Measurements from ENCODE around the gene KRTAP19-7. TPM values are rescaled to one million over a fixed set of nuclear protein-coding genes. Genes with fewer than 3 reads are reported as not detected.

Gene KRTAP19-7, protein sequence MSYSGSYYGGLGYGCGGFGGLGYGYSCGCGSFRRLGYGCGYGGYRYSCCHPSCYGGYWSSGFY
- total RNA-seq = not detected

DNA sequence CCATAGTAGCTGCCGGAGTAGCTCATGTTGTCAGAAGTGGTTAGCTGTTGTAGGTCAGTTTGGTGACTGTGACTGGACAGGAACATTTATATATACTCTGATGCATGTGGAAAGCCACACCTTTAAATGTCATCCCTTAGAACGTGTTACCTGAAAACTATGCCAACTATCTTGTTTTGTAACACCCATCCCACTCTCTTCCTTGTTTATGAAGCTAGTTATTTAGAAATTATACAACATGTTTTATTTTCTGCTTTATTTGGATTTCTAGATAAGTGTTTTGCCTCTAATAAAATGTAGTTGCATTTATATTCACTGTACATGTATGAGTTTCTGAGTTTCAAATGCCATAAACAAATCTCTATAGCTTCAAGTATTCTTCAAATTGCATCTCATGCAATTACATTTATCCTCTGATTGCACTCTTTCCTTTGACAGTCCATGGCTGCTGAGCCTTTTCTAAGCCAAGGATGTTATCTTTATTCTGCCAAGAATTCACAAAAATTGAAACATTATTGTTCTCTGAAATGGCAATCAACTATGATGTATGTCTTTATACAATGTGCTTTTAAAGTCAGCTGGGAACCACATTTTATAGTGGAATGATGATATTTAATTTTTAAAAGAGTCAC is at the start of gene KRTAP19-7:
Gene KRTAP19-7 (minus strand): TSS at position 51 of the 632 bp plus-strand sequence. CDS start 25 bp downstream, at position 26.
- H3K27me3 Mint-ChIP-seq = no peaks in the 10 kb centered on the region

GRCh38 chr21:30605968-30606367 is 44.9 kb upstream of the KRTAP19-7 start:
- no peaks in the 10 kb centered on the region for H3K36me3 Mint-ChIP-seq
- CTCF ChIA-PET = no interaction called here
- H3K4me1 Mint-ChIP-seq = no peaks in the 10 kb centered on the region
- H3K27ac Mint-ChIP-seq = no peak overlapping the region
- ATAC-seq (no peak), DNase-seq (no peak)
- H3K9me3 Mint-ChIP-seq (ENCODE audit: low read depth) = peaks cover 2% of the 10 kb centered on the region
- no peaks in the 10 kb centered on the region for H3K27me3 Mint-ChIP-seq
- H3K4me3 Mint-ChIP-seq = no peak overlapping the region

More for the DNA sequence above, at the start of gene KRTAP19-7:
- Mint-ChIP-seq H3K27ac (no peak within 1 kb of the TSS), H3K36me3 (no peaks in the 10 kb centered on the region), H3K4me3 (no peak within 1 kb of the TSS), H3K4me1 (no peaks in the 10 kb centered on the region), H3K9me3 (ENCODE audit: low read depth) (peaks cover 2% of the 10 kb centered on the region)
- ATAC-seq (no peak), DNase-seq (no peak)
- CTCF ChIA-PET = no interaction called here

DNA sequence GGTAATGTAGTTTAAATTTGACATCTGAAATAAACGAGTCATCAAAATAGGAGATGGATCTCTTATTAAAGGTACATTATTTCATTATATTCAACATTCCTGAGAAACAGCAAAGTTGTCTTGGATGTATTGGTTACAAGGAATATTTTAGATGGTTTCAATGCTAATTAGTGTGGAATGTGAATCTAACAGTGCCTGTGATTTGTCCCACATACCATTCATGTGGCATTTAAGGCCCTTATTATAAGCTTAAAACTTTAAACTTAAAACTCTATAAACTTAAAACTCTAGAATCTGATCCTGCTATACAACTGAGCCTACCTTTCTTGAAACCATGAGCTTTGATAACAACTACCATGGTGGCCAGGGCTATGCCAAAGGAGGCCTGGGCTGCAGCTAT is 39.7 kb upstream of the KRTAP19-7 start, which contains the start of gene KRTAP22-1:
Gene KRTAP22-1 (plus strand): TSS at position 301 of the 400 bp plus-strand sequence.
- Mint-ChIP-seq H3K4me3 (no peak within 1 kb of the TSS), H3K9me3 (ENCODE audit: low read depth) (no peaks in the 10 kb centered on the region), H3K36me3 (no peaks in the 10 kb centered on the region), H3K27ac (no peak within 1 kb of the TSS), H3K27me3 (no peaks in the 10 kb centered on the region), H3K4me1 (no peaks in the 10 kb centered on the region)
- CTCF ChIA-PET = no interaction called here
- DNase-seq = no peak
- no peak for ATAC-seq

GRCh38 chr21:30598802-30599201 is 37.7 kb upstream of the KRTAP19-7 start, which contains the start of gene KRTAP6-2:
KRTAP6-2 (minus strand) TSS chr21:30598902; CDS start chr21:30598874, 28 bp downstream.
- Mint-ChIP-seq H3K27me3 (no peaks in the 10 kb centered on the region), H3K27ac (no peak within 1 kb of the TSS), H3K4me3 (no peak within 1 kb of the TSS), H3K9me3 (ENCODE audit: low read depth) (peaks cover 2% of the 10 kb centered on the region), H3K4me1 (no peaks in the 10 kb centered on the region), H3K36me3 (no peaks in the 10 kb centered on the region)
- ATAC-seq (no peak), DNase-seq (no peak)
- CTCF ChIA-PET = no interaction called here

DNA sequence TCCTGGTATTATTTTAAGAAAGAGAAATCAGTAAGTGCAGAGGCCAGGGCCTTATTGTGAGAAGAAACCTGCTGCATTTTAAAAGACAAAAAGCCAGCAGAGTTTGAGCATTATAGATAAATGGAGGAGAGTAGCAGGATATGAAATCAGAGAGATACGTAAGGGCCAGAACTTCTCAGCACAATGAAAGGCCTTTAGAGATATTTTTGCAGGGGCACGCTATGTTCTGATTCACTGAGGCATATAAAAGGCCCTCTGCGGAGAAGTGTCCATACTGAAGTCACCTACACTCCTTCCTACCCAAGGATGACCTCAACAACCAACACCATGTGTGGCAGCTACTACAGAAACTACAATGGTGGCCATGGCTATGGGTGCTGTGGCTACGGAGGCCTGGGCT is 31.0 kb upstream of the KRTAP19-7 start, which contains the start of gene KRTAP6-3:
Gene KRTAP6-3 (plus strand): TSS at position 301 of the 400 bp plus-strand sequence. CDS start 6 bp downstream, at position 307.
- H3K9me3 Mint-ChIP-seq (ENCODE audit: low read depth) = peaks cover 2% of the 10 kb centered on the region
- H3K36me3 Mint-ChIP-seq = no peaks in the 10 kb centered on the region
- H3K4me1 Mint-ChIP-seq = no peaks in the 10 kb centered on the region
- H3K27ac Mint-ChIP-seq = no peak within 1 kb of the TSS
- no peak within 1 kb of the TSS for H3K4me3 Mint-ChIP-seq
- DNase-seq (no peak), ATAC-seq (no peak)
- no peaks in the 10 kb centered on the region for H3K27me3 Mint-ChIP-seq
- CTCF ChIA-PET = no interaction called here

GRCh38 chr21:30590297-30590696 is 29.2 kb upstream of the KRTAP19-7 start, which contains the start of gene KRTAP22-2:
KRTAP22-2 (minus strand) TSS chr21:30590397.
- Mint-ChIP-seq H3K27ac (no peak within 1 kb of the TSS), H3K4me1 (no peaks in the 10 kb centered on the region), H3K4me3 (no peak within 1 kb of the TSS), H3K36me3 (no peaks in the 10 kb centered on the region), H3K27me3 (no peaks in the 10 kb centered on the region), H3K9me3 (ENCODE audit: low read depth) (peaks cover 2% of the 10 kb centered on the region)
- no peak for DNase-seq
- CTCF ChIA-PET = no interaction called here
- no peak for ATAC-seq

GRCh38 chr21:30582870-30583269 is 21.8 kb upstream of the KRTAP19-7 start:
- CTCF ChIA-PET = no interaction called here

DNA sequence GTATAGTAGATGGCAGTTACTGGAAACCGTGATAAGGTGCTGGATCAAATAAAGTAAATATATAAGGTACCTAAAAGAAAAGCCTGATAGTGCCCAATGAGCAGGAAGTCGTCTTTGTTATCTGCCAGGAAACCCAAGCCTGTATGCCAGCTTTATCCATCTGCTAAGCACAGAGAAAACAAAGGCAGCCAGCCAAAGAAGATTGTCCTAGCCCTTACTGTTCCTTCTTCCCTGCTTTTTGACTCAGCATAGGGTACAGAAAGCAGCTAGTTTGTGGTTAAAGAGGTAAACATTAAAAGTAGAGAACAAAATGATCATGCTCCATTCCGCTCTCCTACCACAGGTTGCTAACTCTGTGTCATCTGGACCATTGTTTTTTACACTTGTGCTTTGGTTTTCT is 19.0 kb upstream of the KRTAP19-7 start:
- Mint-ChIP-seq H3K27ac (no peak overlapping the region), H3K4me3 (no peak overlapping the region), H3K36me3 (no peaks in the 10 kb centered on the region), H3K4me1 (no peaks in the 10 kb centered on the region), H3K27me3 (no peaks in the 10 kb centered on the region), H3K9me3 (ENCODE audit: low read depth) (no peaks in the 10 kb centered on the region)
- DNase-seq (no peak), ATAC-seq (no peak)
- CTCF ChIA-PET = no interaction called here

More at GRCh38 chr21:30582870-30583269, 21.8 kb upstream of the KRTAP19-7 start:
- Mint-ChIP-seq H3K27ac (no peak overlapping the region), H3K4me1 (no peaks in the 10 kb centered on the region), H3K36me3 (no peaks in the 10 kb centered on the region), H3K27me3 (no peaks in the 10 kb centered on the region), H3K9me3 (ENCODE audit: low read depth) (no peaks in the 10 kb centered on the region), H3K4me3 (no peak overlapping the region)
- ATAC-seq = no peak
- no peak for DNase-seq

GRCh38 chr21:30579346-30579745 is 18.2 kb upstream of the KRTAP19-7 start:
- Mint-ChIP-seq H3K27me3 (no peaks in the 10 kb centered on the region), H3K4me3 (no peak overlapping the region), H3K36me3 (no peaks in the 10 kb centered on the region), H3K9me3 (ENCODE audit: low read depth) (no peaks in the 10 kb centered on the region), H3K4me1 (no peaks in the 10 kb centered on the region), H3K27ac (no peak overlapping the region)
- DNase-seq (no peak), ATAC-seq (no peak)
- CTCF ChIA-PET = no interaction called here

GRCh38 chr21:30577766-30578165 is 16.7 kb upstream of the KRTAP19-7 start:
- DNase-seq (no peak), ATAC-seq (no peak)
- Mint-ChIP-seq H3K27me3 (no peaks in the 10 kb centered on the region), H3K27ac (no peak overlapping the region), H3K36me3 (no peaks in the 10 kb centered on the region), H3K9me3 (ENCODE audit: low read depth) (no peaks in the 10 kb centered on the region), H3K4me3 (no peak overlapping the region), H3K4me1 (no peaks in the 10 kb centered on the region)
- CTCF ChIA-PET = no interaction called here

GRCh38 chr21:30567617-30568016 is 6.5 kb upstream of the KRTAP19-7 start:
- Mint-ChIP-seq H3K9me3 (ENCODE audit: low read depth) (peaks cover 4% of the 10 kb centered on the region), H3K4me3 (no peak overlapping the region), H3K27me3 (no peaks in the 10 kb centered on the region), H3K4me1 (no peaks in the 10 kb centered on the region), H3K36me3 (no peaks in the 10 kb centered on the region), H3K27ac (no peak overlapping the region)
- ATAC-seq (no peak), DNase-seq (no peak)
- CTCF ChIA-PET = no interaction called here

GRCh38 chr21:30563630-30564029 is 2.5 kb upstream of the KRTAP19-7 start:
- H3K27ac Mint-ChIP-seq = no peak overlapping the region
- no peaks in the 10 kb centered on the region for H3K9me3 Mint-ChIP-seq (ENCODE audit: low read depth)

DNA sequence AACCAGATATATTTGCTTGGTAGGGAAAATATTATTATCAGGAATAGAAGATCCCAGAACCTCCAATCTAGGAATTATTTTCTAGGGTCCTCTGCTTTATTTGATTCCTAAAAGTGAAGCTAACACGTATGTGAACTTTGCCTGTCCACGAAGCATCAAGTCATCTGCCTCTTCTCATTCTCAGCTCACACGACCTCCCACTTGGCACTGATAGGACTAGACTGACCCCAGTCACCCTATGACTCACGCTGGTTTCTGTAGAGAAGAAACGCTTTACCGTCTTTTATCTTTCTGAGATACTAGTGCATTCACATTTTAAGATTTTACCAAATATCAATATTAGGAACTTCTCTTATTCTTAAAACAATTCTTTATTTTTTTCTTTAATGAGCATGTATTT is 2.0 kb upstream of the KRTAP19-7 start:
- H3K27me3 Mint-ChIP-seq = no peaks in the 10 kb centered on the region
- no peak for DNase-seq
- H3K9me3 Mint-ChIP-seq (ENCODE audit: low read depth) = peaks cover 2% of the 10 kb centered on the region
- CTCF ChIA-PET = no interaction called here
- no peak for ATAC-seq
- H3K36me3 Mint-ChIP-seq = no peaks in the 10 kb centered on the region
- H3K4me1 Mint-ChIP-seq = no peaks in the 10 kb centered on the region
- H3K27ac Mint-ChIP-seq = no peak overlapping the region
- no peak overlapping the region for H3K4me3 Mint-ChIP-seq

More at GRCh38 chr21:30563630-30564029, 2.5 kb upstream of the KRTAP19-7 start:
- DNase-seq (no peak), ATAC-seq (no peak)
- Mint-ChIP-seq H3K4me3 (no peak overlapping the region), H3K36me3 (no peaks in the 10 kb centered on the region), H3K4me1 (no peaks in the 10 kb centered on the region), H3K27me3 (no peaks in the 10 kb centered on the region)
- CTCF ChIA-PET = no interaction called here

DNA sequence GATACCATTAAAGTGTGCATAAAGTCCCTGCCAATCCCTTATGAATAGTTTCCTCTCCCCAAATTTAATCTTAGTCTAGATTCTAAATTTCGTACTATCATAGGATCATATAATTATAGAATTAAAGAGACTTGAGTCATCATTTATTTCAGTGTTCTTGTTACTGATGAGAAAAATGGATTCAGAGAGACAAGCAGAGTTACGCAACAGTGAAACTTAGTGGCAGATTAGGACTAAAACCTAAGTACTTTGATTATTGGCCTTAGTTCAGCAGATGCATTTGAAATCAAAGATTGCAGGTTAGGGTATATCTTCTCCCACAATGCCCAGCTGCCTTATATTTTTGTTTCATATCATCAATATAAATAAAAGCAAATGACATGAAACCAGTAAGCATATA is 843 bp upstream of the KRTAP19-7 start:
- no peaks in the 10 kb centered on the region for H3K4me1 Mint-ChIP-seq
- no peaks in the 10 kb centered on the region for H3K36me3 Mint-ChIP-seq
- no peak overlapping the region for H3K27ac Mint-ChIP-seq
- CTCF ChIA-PET = no interaction called here
- DNase-seq (no peak), ATAC-seq (no peak)
- H3K27me3 Mint-ChIP-seq = no peaks in the 10 kb centered on the region
- peaks cover 2% of the 10 kb centered on the region for H3K9me3 Mint-ChIP-seq (ENCODE audit: low read depth)
- H3K4me3 Mint-ChIP-seq = no peak overlapping the region

All from activated CD8-positive, alpha-beta memory T cell treated with anti-CD3 and anti-CD28 coated beads, Interleukin-2, amount 10 ng/mL, durations not matched to agents 7 days and 5 days (primary cell).